ENCODE data around the gene PTK6.
"Not testable (repeated sequence)": the region's sequence is repeated elsewhere in the genome, so short reads cannot be mapped to it uniquely, and the experiment has no call there.

PTK6 gene

DNA sequence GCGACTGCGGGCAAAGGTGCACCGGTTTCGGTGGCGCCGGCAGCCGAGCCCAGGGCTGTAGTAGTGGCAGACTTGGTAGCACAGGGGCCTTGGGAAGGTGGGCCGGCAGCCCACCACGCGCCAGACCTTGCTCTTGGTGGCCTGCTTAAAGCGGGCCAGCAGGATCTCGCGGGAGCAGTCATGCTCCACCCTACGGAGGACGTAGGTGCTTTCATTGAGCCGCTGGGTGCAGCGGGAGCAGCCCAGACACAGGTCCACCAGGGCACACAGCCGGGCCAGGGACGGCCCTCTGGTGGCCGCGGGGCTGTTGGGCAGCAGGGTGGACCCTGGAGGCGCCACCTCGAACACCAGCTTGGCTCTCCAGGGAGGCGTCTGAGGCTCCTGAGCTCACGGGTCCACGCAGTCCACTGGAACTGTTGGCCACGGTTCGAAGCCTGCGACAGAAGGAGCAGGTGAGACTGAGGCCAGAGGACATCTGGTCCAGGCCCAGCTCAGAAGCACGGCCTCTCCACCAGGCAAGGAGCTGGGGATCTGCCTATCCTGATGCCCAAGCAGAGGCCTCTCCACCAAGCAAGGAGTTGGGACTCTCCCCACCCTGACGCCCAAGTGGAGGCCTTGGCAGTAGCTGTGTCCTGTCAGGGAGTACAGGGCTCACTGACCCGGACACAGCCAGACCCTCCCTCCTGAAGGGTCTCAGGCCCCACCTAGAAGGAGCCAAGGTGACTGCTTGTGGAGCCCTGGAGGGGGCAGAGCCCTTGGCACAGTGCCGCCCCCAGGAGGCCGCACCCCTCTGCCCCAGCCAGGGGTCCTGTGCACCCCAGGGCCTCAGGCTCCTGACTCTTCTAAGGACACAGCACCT lies 35.8 kb upstream of the PTK6 start:
- Histone ChIP-seq H4K20me1 (ENCODE audit: insufficient read depth, low read length) (no peaks in the 10 kb centered on the region), H3K36me3 (replicated peaks; ENCODE audit: insufficient read depth, low read length) (no peaks in the 10 kb centered on the region), H3K4me2 (ENCODE audit: low read depth, low read length) (peak overlapping the region; percentile 94), H3K27ac (ENCODE audit: low read length) (no peak overlapping the region), H3K9me2 (replicated peaks; ENCODE audit: insufficient read depth, low read length) (no peaks in the 10 kb centered on the region), H3K4me3 (ENCODE audit: low read length) (peak overlapping the region; percentile 80), H3K27me3 (replicated peaks; ENCODE audit: insufficient read depth, low read length) (peaks cover 26% of the 10 kb centered on the region), H3F3A (ENCODE audit: insufficient read depth, low read length) (peaks cover 7% of the 10 kb centered on the region), H2AFZ (ENCODE audit: low read length) (no peak overlapping the region), H3K9me3 (replicated peaks; ENCODE audit: insufficient read depth, low read length) (no peaks in the 10 kb centered on the region), H3K79me2 (ENCODE audit: low read length) (peaks cover 4% of the 10 kb centered on the region; the same call in 1 of the 2 replicates), H3K4me1 (ENCODE audit: low read length) (peaks cover 22% of the 10 kb centered on the region), H3K9ac (ENCODE audit: low read length) (peak overlapping the region; percentile 81)
- TF ChIP-seq, protein P1, sequence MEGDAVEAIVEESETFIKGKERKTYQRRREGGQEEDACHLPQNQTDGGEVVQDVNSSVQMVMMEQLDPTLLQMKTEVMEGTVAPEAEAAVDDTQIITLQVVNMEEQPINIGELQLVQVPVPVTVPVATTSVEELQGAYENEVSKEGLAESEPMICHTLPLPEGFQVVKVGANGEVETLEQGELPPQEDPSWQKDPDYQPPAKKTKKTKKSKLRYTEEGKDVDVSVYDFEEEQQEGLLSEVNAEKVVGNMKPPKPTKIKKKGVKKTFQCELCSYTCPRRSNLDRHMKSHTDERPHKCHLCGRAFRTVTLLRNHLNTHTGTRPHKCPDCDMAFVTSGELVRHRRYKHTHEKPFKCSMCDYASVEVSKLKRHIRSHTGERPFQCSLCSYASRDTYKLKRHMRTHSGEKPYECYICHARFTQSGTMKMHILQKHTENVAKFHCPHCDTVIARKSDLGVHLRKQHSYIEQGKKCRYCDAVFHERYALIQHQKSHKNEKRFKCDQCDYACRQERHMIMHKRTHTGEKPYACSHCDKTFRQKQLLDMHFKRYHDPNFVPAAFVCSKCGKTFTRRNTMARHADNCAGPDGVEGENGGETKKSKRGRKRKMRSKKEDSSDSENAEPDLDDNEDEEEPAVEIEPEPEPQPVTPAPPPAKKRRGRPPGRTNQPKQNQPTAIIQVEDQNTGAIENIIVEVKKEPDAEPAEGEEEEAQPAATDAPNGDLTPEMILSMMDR (IDR thresholded peaks at IDR 0.05; ENCODE audit: low read length): no peak
- TF ChIP-seq EZH2phosphoT487 (IDR thresholded peaks at IDR 0.05; ENCODE audit: low read length): no peak
- no peak for TF ChIP-seq EZH2 (optimal IDR thresholded peaks at IDR 0.05; ENCODE audit: low read depth, low read length)
- no peak for DNase-seq

GRCh38 chr20:63572071-63572787 lies 35.1 kb upstream of the PTK6 start:
- Histone ChIP-seq H3K79me2 (ENCODE audit: low read length) (peaks cover 4% of the 10 kb centered on the region; the same call in 1 of the 2 replicates), H3K36me3 (replicated peaks; ENCODE audit: insufficient read depth, low read length) (no peaks in the 10 kb centered on the region), H4K20me1 (ENCODE audit: insufficient read depth, low read length) (no peaks in the 10 kb centered on the region), H3K9ac (ENCODE audit: low read length) (no peak overlapping the region), H3K9me3 (replicated peaks; ENCODE audit: insufficient read depth, low read length) (no peaks in the 10 kb centered on the region), H3K4me2 (ENCODE audit: low read depth, low read length) (no peak overlapping the region), H3K27ac (ENCODE audit: low read length) (no peak overlapping the region), H2AFZ (ENCODE audit: low read length) (no peak overlapping the region), H3K4me3 (ENCODE audit: low read length) (no peak overlapping the region), H3K4me1 (ENCODE audit: low read length) (peaks cover 30% of the 10 kb centered on the region), H3K27me3 (replicated peaks; ENCODE audit: insufficient read depth, low read length) (peaks cover 19% of the 10 kb centered on the region), H3F3A (ENCODE audit: insufficient read depth, low read length) (peaks cover 9% of the 10 kb centered on the region), H3K9me2 (replicated peaks; ENCODE audit: insufficient read depth, low read length) (no peaks in the 10 kb centered on the region)
- no peak for DNase-seq
- no peak for TF ChIP-seq EZH2 (optimal IDR thresholded peaks at IDR 0.05; ENCODE audit: low read depth, low read length)
- no peak for TF ChIP-seq EZH2phosphoT487 (IDR thresholded peaks at IDR 0.05; ENCODE audit: low read length)
- TF ChIP-seq, protein P1 (IDR thresholded peaks at IDR 0.05; ENCODE audit: low read length): no peak

GRCh38 chr20:63571087-63571478 lies 33.9 kb upstream of the PTK6 start:
- H3K9me2 ChIP-seq (replicated peaks; ENCODE audit: insufficient read depth, low read length); DNase-seq; H3F3A ChIP-seq (ENCODE audit: insufficient read depth, low read length); H2AFZ ChIP-seq (ENCODE audit: low read length); H3K4me3 ChIP-seq (ENCODE audit: low read length); H3K27ac ChIP-seq (ENCODE audit: low read length); H3K9me3 ChIP-seq (replicated peaks; ENCODE audit: insufficient read depth, low read length); H3K27me3 ChIP-seq (replicated peaks; ENCODE audit: insufficient read depth, low read length); H4K20me1 ChIP-seq (ENCODE audit: insufficient read depth, low read length); H3K36me3 ChIP-seq (replicated peaks; ENCODE audit: insufficient read depth, low read length); H3K9ac ChIP-seq (ENCODE audit: low read length); H3K4me2 ChIP-seq (ENCODE audit: low read depth, low read length); H3K79me2 ChIP-seq (ENCODE audit: low read length): not testable (repeated sequence)
- peaks cover 31% of the 10 kb centered on the region for H3K4me1 ChIP-seq (ENCODE audit: low read length)

Measured in MM.1S (cell line).